Measurements from ENCODE around the gene TEX44. TPM values are rescaled to one million over a fixed set of nuclear protein-coding genes. Genes with fewer than 3 reads are reported as not detected.

The TEX44 gene
- total RNA-seq, 4 donors from 2014 or later = not detected

GRCh38 chr2:231643495-231643888, 50.8 kb downstream of the TEX44 start:
- H3K9me3 ChIP-seq = no peaks in the 10 kb centered on the region
- H3K4me3 ChIP-seq = no peak overlapping the region
- no peaks in the 10 kb centered on the region for H3K27me3 ChIP-seq
- peak overlapping the region; percentile 97 to 100 for H3K27ac ChIP-seq
- no peak for TF ChIP-seq POLR2A (IDR thresholded peaks at IDR 0.05)
- TF ChIP-seq CTCF (IDR thresholded peaks at IDR 0.05) = no peak
- peaks cover 6 to 9% of the 10 kb centered on the region in 2 donors for H3K4me1 ChIP-seq
- no peak for DNase-seq
- intact Hi-C loops (cut with DNase I; ENCODE audit: low total_unique reads) = no loop called here
- no peaks in the 10 kb centered on the region for H3K36me3 ChIP-seq

Other genes with a start within 250 kb of the TEX44 start
- gene B3GNT7, start 197.2 kb upstream of the TEX44 start, total RNA-seq = 1 to 10 TPM; 1.7 to 8.1 (median 3.1) TPM
- 100 to 1,000 TPM in 2 of 4 donors, 10 to 100 TPM in 2; 68.8 to 429 (median 129) TPM for gene NCL, start 128.4 kb upstream of the TEX44 start, total RNA-seq
- under 1 TPM in 2 of 4 donors, not detected in 2; 0.41 to 0.67 TPM for gene NMUR1, start 62.4 kb upstream of the TEX44 start, total RNA-seq
- gene PTMA, start 115.7 kb downstream of the TEX44 start, total RNA-seq = 100 to 1,000 TPM; 693 to 966 (median 818) TPM
- gene PDE6D, start 188.4 kb downstream of the TEX44 start, total RNA-seq = 100 to 1,000 TPM in 1 of 4 donors, 10 to 100 TPM in 3; 23.5 to 140 (median 43.6) TPM
- 10 to 100 TPM; 19.1 to 31.8 (median 24.4) TPM for gene COPS7B, start 193.6 kb downstream of the TEX44 start, total RNA-seq